HL-60 (cell line): ENCODE measurements around the gene PTPRD.

Experiments used
- DNase-seq, 2 experiments: peaks; one replicate each; pipeline ENCODE4 v3.0.0-alpha.2; 2010 to 2020; ENCODE audit warnings: low read depth in 1 of 2, low spot score in 1 of 2
- H3K27ac ChIP-seq: fragments of 250-450 bp; sonication (Bioruptor Pico); replicated peaks from 2 replicates; pipeline ENCODE4 v1.5.1; 2020; ENCODE audit warnings: mild to moderate bottlenecking, moderate library complexity
- H3K27me3 ChIP-seq: fragments of 250-450 bp; sonication (Bioruptor Pico); 2 replicates; pipeline ENCODE4 v1.5.1; 2021; ENCODE audit warnings: mild to moderate bottlenecking, moderate library complexity; ENCODE audit not compliant: insufficient read depth, poor library complexity, severe bottlenecking
- H3K4me3 ChIP-seq: replicated peaks from 2 replicates; pipeline ENCODE4 v1.5.1; 2011; ENCODE audit warnings: mild to moderate bottlenecking, control low read depth, low read length; ENCODE audit not compliant: insufficient read depth
- GABPA ChIP-seq: IDR thresholded peaks from 2 replicates; pipeline ENCODE4 v1.6.1; 2012; ENCODE audit warnings: low read depth
- POLR2AphosphoS5 ChIP-seq: IDR thresholded peaks from 2 replicates; pipeline ENCODE4 v1.6.1; 2012; ENCODE audit warnings: low read depth
- REST ChIP-seq: IDR thresholded peaks from 2 replicates; pipeline ENCODE4 v1.6.1; 2012; ENCODE audit warnings: low read depth; ENCODE audit not compliant: insufficient replicate concordance
- SPI1 ChIP-seq: IDR thresholded peaks from 2 replicates; pipeline ENCODE4 v1.6.1; 2012; ENCODE audit warnings: low read depth, mild to moderate bottlenecking, borderline replicate concordance
- TF ChIP-seq, protein P1 (sequence below): IDR thresholded peaks from one replicate; pipeline ENCODE4 v1.5.1; 2011; ENCODE audit warnings: low read length, control low read depth, inconsistent platforms; ENCODE audit not compliant: insufficient read depth

The PTPRD gene

DNA sequence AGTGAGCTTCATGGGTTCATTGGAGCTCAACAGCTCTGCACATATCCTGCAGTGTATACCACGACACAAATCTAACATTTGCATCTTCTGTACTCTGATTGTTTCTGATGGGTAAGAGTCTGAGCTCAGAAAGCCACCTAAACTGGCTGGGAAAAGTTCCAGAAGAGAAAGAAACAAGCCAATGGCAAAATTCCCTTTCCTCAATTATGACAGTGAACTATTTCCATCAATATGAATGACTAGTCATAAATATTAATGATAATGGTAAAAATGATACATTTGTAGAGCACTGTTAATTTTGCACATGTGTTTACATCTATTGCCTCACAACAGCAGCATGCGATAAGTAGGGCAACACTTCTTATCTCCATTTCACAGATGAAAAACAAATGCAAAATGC, 1711.7 kb downstream of the PTPRD start:
- Histone ChIP-seq H3K27ac (no peak overlapping the region), H3K4me3 (no peak overlapping the region), H3K27me3 (no peaks in the 10 kb centered on the region)
- DNase-seq, result no peak
- TF ChIP-seq GABPA, result no peak
- TF ChIP-seq SPI1, result no peak
- TF ChIP-seq REST, result no peak
- TF ChIP-seq, protein P1, sequence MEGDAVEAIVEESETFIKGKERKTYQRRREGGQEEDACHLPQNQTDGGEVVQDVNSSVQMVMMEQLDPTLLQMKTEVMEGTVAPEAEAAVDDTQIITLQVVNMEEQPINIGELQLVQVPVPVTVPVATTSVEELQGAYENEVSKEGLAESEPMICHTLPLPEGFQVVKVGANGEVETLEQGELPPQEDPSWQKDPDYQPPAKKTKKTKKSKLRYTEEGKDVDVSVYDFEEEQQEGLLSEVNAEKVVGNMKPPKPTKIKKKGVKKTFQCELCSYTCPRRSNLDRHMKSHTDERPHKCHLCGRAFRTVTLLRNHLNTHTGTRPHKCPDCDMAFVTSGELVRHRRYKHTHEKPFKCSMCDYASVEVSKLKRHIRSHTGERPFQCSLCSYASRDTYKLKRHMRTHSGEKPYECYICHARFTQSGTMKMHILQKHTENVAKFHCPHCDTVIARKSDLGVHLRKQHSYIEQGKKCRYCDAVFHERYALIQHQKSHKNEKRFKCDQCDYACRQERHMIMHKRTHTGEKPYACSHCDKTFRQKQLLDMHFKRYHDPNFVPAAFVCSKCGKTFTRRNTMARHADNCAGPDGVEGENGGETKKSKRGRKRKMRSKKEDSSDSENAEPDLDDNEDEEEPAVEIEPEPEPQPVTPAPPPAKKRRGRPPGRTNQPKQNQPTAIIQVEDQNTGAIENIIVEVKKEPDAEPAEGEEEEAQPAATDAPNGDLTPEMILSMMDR, result no peak
- TF ChIP-seq POLR2AphosphoS5, result no peak

GRCh38 chr9:8899511-8899910, 1713.3 kb downstream of the PTPRD start:
- Histone ChIP-seq H3K27ac (no peak overlapping the region), H3K27me3 (no peaks in the 10 kb centered on the region), H3K4me3 (no peak overlapping the region)
- no peak for DNase-seq
- TF ChIP-seq REST (no peak), POLR2AphosphoS5 (no peak), GABPA (no peak), SPI1 (no peak)
- TF ChIP-seq, protein P1, result no peak

DNA sequence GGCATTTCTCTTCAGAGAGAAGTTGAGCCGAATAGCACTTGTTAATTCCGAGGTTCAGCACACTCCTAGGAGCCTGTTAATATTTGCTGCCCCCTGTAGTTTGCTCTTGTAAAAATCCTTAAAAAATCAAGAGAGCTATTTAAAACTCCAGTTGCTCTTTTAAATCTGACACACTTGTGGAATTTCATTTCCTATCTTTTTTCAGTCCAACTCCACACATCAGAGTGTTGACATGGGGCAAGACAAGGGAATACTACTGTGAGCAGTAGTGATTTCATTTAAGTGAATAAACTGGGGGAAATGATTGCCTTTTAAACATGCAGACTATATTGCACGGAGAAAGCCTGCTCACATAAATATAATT, 1717.0 kb downstream of the PTPRD start:
- TF ChIP-seq POLR2AphosphoS5 (no peak), SPI1 (no peak)
- TF ChIP-seq, protein P1, result peak; percentile 2
- DNase-seq, result peak in 1 of 2 experiments; percentile 1

More for the DNA sequence above, 1717.0 kb downstream of the PTPRD start:
- H3K27me3 ChIP-seq, result no peaks in the 10 kb centered on the region
- no peak overlapping the region for H3K4me3 ChIP-seq
- no peak overlapping the region for H3K27ac ChIP-seq
